ENCODE results near the gene FTCDNL1. TPM values are rescaled to one million over a fixed set of nuclear protein-coding genes. Genes with fewer than 3 reads are reported as not detected.

The FTCDNL1 gene
- 1 to 10 TPM; 3.8 to 5.2 TPM for total RNA-seq

- DNase-seq = peak; percentile 67
- CTCF ChIA-PET = interaction anchor here (1.5 kb wide), 1 partner anchor 10 kb away, joined by 6 read pairs; no protein-coding TSS in a partner anchor
- Mint-ChIP-seq H3K36me3 (ENCODE audit: low read depth) (no peaks in the 10 kb centered on the region), H3K4me3 (peak within 1 kb of the TSS; percentile 96), H3K9me3 (no peaks in the 10 kb centered on the region), H3K27me3 (ENCODE audit: low read depth) (no peaks in the 10 kb centered on the region), H3K27ac (peak within 1 kb of the TSS; percentile 88), H3K4me1 (ENCODE audit: low read depth) (peaks cover 9% of the 10 kb centered on the region)
- intact Hi-C loops (cut with micrococcal nuclease) = loop anchor here (1.0 to 10.0 kb wide), 4 partner anchors 60 to 386 kb away; partner anchors contain the start of genes C2orf69, MAIP1 and TYW5
Measured at GRCh38 chr2:199850718-199851500, at the start of gene FTCDNL1. FTCDNL1 (minus strand) TSS chr2:199851192; CDS start chr2:199848962, 2,230 bp downstream.

- no peak for DNase-seq
- H3K9me3 Mint-ChIP-seq = no peaks in the 10 kb centered on the region
- intact Hi-C loops (cut with micrococcal nuclease) = no loop called here
- peaks cover 6% of the 10 kb centered on the region for H3K27me3 Mint-ChIP-seq (ENCODE audit: low read depth)
- H3K4me3 Mint-ChIP-seq = no peak overlapping the region
- no peaks in the 10 kb centered on the region for H3K4me1 Mint-ChIP-seq (ENCODE audit: low read depth)
- CTCF ChIA-PET = no interaction called here
- no peaks in the 10 kb centered on the region for H3K36me3 Mint-ChIP-seq (ENCODE audit: low read depth)
- no peak overlapping the region for H3K27ac Mint-ChIP-seq
Measured at GRCh38 chr2:199896617-199897016, 45.6 kb upstream of the FTCDNL1 start.

- Mint-ChIP-seq H3K4me3 (no peak overlapping the region), H3K9me3 (no peaks in the 10 kb centered on the region), H3K4me1 (ENCODE audit: low read depth) (no peaks in the 10 kb centered on the region), H3K27ac (no peak overlapping the region), H3K27me3 (ENCODE audit: low read depth) (peaks cover under 1% of the 10 kb centered on the region), H3K36me3 (ENCODE audit: low read depth) (no peaks in the 10 kb centered on the region)
- no peak for DNase-seq
- CTCF ChIA-PET = no interaction called here
- intact Hi-C loops (cut with micrococcal nuclease) = no loop called here
Measured at GRCh38 chr2:199895406-199895805, 44.4 kb upstream of the FTCDNL1 start.

- no peak overlapping the region for H3K4me3 Mint-ChIP-seq
- H3K4me1 Mint-ChIP-seq (ENCODE audit: low read depth) = peaks cover 5% of the 10 kb centered on the region
- peaks cover 4% of the 10 kb centered on the region for H3K9me3 Mint-ChIP-seq
- intact Hi-C loops (cut with micrococcal nuclease) = no loop called here
- peaks cover 9% of the 10 kb centered on the region for H3K27me3 Mint-ChIP-seq (ENCODE audit: low read depth)
- CTCF ChIA-PET = no interaction called here
- DNase-seq = no peak
- no peak overlapping the region for H3K27ac Mint-ChIP-seq
- H3K36me3 Mint-ChIP-seq (ENCODE audit: low read depth) = no peaks in the 10 kb centered on the region
Measured at GRCh38 chr2:199883474-199884212, 32.7 kb upstream of the FTCDNL1 start.

- intact Hi-C loops (cut with micrococcal nuclease) = no loop called here
- CTCF ChIA-PET = no interaction called here
Measured at GRCh38 chr2:199882667-199883066, 31.7 kb upstream of the FTCDNL1 start.

GRCh38 chr2:199875400-199875799 lies 24.4 kb upstream of the FTCDNL1 start:
- H3K27ac Mint-ChIP-seq = no peak overlapping the region
- H3K36me3 Mint-ChIP-seq (ENCODE audit: low read depth) = peaks cover 5% of the 10 kb centered on the region
- CTCF ChIA-PET = no interaction called here
- H3K4me3 Mint-ChIP-seq = no peak overlapping the region
- DNase-seq = no peak
- peaks cover 8% of the 10 kb centered on the region for H3K9me3 Mint-ChIP-seq
- no peaks in the 10 kb centered on the region for H3K4me1 Mint-ChIP-seq (ENCODE audit: low read depth)
- H3K27me3 Mint-ChIP-seq (ENCODE audit: low read depth) = peaks cover 4% of the 10 kb centered on the region
- intact Hi-C loops (cut with micrococcal nuclease) = no loop called here

More at GRCh38 chr2:199882667-199883066, 31.7 kb upstream of the FTCDNL1 start:
- DNase-seq = no peak
- Mint-ChIP-seq H3K27me3 (ENCODE audit: low read depth) (peaks cover 9% of the 10 kb centered on the region), H3K4me1 (ENCODE audit: low read depth) (peaks cover 5% of the 10 kb centered on the region), H3K4me3 (no peak overlapping the region), H3K36me3 (ENCODE audit: low read depth) (no peaks in the 10 kb centered on the region), H3K27ac (no peak overlapping the region), H3K9me3 (peaks cover 4% of the 10 kb centered on the region)

- peaks cover 4% of the 10 kb centered on the region for H3K27me3 Mint-ChIP-seq (ENCODE audit: low read depth)
- DNase-seq = no peak
- no peaks in the 10 kb centered on the region for H3K4me1 Mint-ChIP-seq (ENCODE audit: low read depth)
- peaks cover 8% of the 10 kb centered on the region for H3K9me3 Mint-ChIP-seq
- CTCF ChIA-PET = no interaction called here
- no peak overlapping the region for H3K27ac Mint-ChIP-seq
- H3K4me3 Mint-ChIP-seq = no peak overlapping the region
- H3K36me3 Mint-ChIP-seq (ENCODE audit: low read depth) = peaks cover 5% of the 10 kb centered on the region
- intact Hi-C loops (cut with micrococcal nuclease) = no loop called here
Measured at GRCh38 chr2:199874209-199874608, 23.2 kb upstream of the FTCDNL1 start.

- CTCF ChIA-PET = no interaction called here
- peaks cover 5% of the 10 kb centered on the region for H3K36me3 Mint-ChIP-seq (ENCODE audit: low read depth)
- intact Hi-C loops (cut with micrococcal nuclease) = no loop called here
Measured at GRCh38 chr2:199870581-199870980, 19.6 kb upstream of the FTCDNL1 start.

GRCh38 chr2:199869653-199870052 lies 18.7 kb upstream of the FTCDNL1 start:
- no peak overlapping the region for H3K27ac Mint-ChIP-seq
- peaks cover 8% of the 10 kb centered on the region for H3K9me3 Mint-ChIP-seq
- CTCF ChIA-PET = interaction anchor here (1.1 kb wide), 1 partner anchor 8 kb away, joined by 4 read pairs; no protein-coding TSS in a partner anchor
- no peaks in the 10 kb centered on the region for H3K27me3 Mint-ChIP-seq (ENCODE audit: low read depth)
- intact Hi-C loops (cut with micrococcal nuclease) = no loop called here
- H3K4me3 Mint-ChIP-seq = no peak overlapping the region
- H3K36me3 Mint-ChIP-seq (ENCODE audit: low read depth) = peaks cover 5% of the 10 kb centered on the region
- DNase-seq = no peak
- H3K4me1 Mint-ChIP-seq (ENCODE audit: low read depth) = no peaks in the 10 kb centered on the region

More at GRCh38 chr2:199870581-199870980, 19.6 kb upstream of the FTCDNL1 start:
- Mint-ChIP-seq H3K27me3 (ENCODE audit: low read depth) (peaks cover 4% of the 10 kb centered on the region), H3K27ac (no peak overlapping the region), H3K4me1 (ENCODE audit: low read depth) (no peaks in the 10 kb centered on the region), H3K9me3 (peaks cover 8% of the 10 kb centered on the region), H3K4me3 (no peak overlapping the region)
- DNase-seq = no peak

GRCh38 chr2:199869227-199869541 lies 18.2 kb upstream of the FTCDNL1 start:
- peaks cover 4% of the 10 kb centered on the region for H3K36me3 Mint-ChIP-seq (ENCODE audit: low read depth)
- peaks cover 5% of the 10 kb centered on the region for H3K9me3 Mint-ChIP-seq
- H3K4me1 Mint-ChIP-seq (ENCODE audit: low read depth) = no peaks in the 10 kb centered on the region
- no peaks in the 10 kb centered on the region for H3K27me3 Mint-ChIP-seq (ENCODE audit: low read depth)
- intact Hi-C loops (cut with micrococcal nuclease) = no loop called here
- no peak for DNase-seq
- CTCF ChIA-PET = interaction anchor here (1.1 kb wide), 1 partner anchor 8 kb away, joined by 4 read pairs; no protein-coding TSS in a partner anchor
- H3K4me3 Mint-ChIP-seq = no peak overlapping the region
- H3K27ac Mint-ChIP-seq = no peak overlapping the region

- Mint-ChIP-seq H3K9me3 (no peaks in the 10 kb centered on the region), H3K27me3 (ENCODE audit: low read depth) (no peaks in the 10 kb centered on the region), H3K36me3 (ENCODE audit: low read depth) (no peaks in the 10 kb centered on the region), H3K4me1 (ENCODE audit: low read depth) (no peaks in the 10 kb centered on the region), H3K4me3 (no peak overlapping the region), H3K27ac (no peak overlapping the region)
- DNase-seq = no peak
- CTCF ChIA-PET = no interaction called here
- intact Hi-C loops (cut with micrococcal nuclease) = no loop called here
Measured at GRCh38 chr2:199868431-199869226, 17.6 kb upstream of the FTCDNL1 start.

- Mint-ChIP-seq H3K4me3 (no peak overlapping the region), H3K27ac (no peak overlapping the region), H3K9me3 (no peaks in the 10 kb centered on the region), H3K27me3 (ENCODE audit: low read depth) (no peaks in the 10 kb centered on the region), H3K4me1 (ENCODE audit: low read depth) (no peaks in the 10 kb centered on the region), H3K36me3 (ENCODE audit: low read depth) (no peaks in the 10 kb centered on the region)
- no peak for DNase-seq
- intact Hi-C loops (cut with micrococcal nuclease) = no loop called here
- CTCF ChIA-PET = interaction anchor here (0.6 kb wide), 1 partner anchor 636 kb away, joined by 3 read pairs; no protein-coding TSS in a partner anchor
Measured at GRCh38 chr2:199865905-199866304, 14.9 kb upstream of the FTCDNL1 start.
